Activated CD4-positive, alpha-beta T cell treated with anti-CD3 and anti-CD28 coated beads, Interleukin-2, amount 10 ng/mL, durations not matched to agents 7 days and 5 days (primary cell): ENCODE results near the gene PTPN7. TPM values are rescaled to one million over a fixed set of nuclear protein-coding genes. Genes with fewer than 3 reads are reported as not detected.
"Not testable (repeated sequence)": the region's sequence is repeated elsewhere in the genome, so short reads cannot be mapped to it uniquely, and the experiment has no call there.

Source experiments
- CTCF ChIA-PET: fragments of 350-600 bp; sonication (Branson Sonifier 250); formaldehyde crosslinking; loops from one replicate; lab custom pipeline; 2021; ENCODE audit warnings: antibody characterized with exemption; lab: Charles Lee
- POLR2A ChIA-PET: fragments of 350-600 bp; sonication (Branson Sonifier 250); formaldehyde crosslinking; loops from one replicate; lab custom pipeline; 2021; ENCODE audit warnings: antibody characterized with exemption; lab: Charles Lee
- DNase-seq: peaks from one replicate; pipeline ENCODE4 v3.0.0-alpha.2; 2020
- H3K27ac Mint-ChIP-seq: one replicate; pipeline ENCODE4 v1.8.0; 2021; ENCODE audit warnings: mild to moderate bottlenecking, moderate library complexity, mixed read lengths
- H3K27me3 Mint-ChIP-seq: one replicate; pipeline ENCODE4 v1.8.0; 2021; ENCODE audit warnings: mixed read lengths
- H3K36me3 Mint-ChIP-seq: one replicate; pipeline ENCODE4 v1.8.0; 2021; ENCODE audit warnings: low read depth, mixed read lengths
- H3K4me1 Mint-ChIP-seq: one replicate; pipeline ENCODE4 v1.8.0; 2021; ENCODE audit warnings: mixed read lengths
- H3K4me3 Mint-ChIP-seq: one replicate; pipeline ENCODE4 v1.8.0; 2021; ENCODE audit warnings: mild to moderate bottlenecking, moderate library complexity, mixed read lengths
- H3K9me3 Mint-ChIP-seq: one replicate; pipeline ENCODE4 v1.8.0; 2021; ENCODE audit warnings: mixed read lengths
- total RNA-seq, 2 experiments: library from RNA; stranded (reverse); gene quantifications; one replicate each; pipeline ENCODE4 v1.2.3, GENCODE V29; 2021

Gene PTPN7
- total RNA-seq, 2 experiments from 2014 or later, result 183 to 188 TPM

DNA sequence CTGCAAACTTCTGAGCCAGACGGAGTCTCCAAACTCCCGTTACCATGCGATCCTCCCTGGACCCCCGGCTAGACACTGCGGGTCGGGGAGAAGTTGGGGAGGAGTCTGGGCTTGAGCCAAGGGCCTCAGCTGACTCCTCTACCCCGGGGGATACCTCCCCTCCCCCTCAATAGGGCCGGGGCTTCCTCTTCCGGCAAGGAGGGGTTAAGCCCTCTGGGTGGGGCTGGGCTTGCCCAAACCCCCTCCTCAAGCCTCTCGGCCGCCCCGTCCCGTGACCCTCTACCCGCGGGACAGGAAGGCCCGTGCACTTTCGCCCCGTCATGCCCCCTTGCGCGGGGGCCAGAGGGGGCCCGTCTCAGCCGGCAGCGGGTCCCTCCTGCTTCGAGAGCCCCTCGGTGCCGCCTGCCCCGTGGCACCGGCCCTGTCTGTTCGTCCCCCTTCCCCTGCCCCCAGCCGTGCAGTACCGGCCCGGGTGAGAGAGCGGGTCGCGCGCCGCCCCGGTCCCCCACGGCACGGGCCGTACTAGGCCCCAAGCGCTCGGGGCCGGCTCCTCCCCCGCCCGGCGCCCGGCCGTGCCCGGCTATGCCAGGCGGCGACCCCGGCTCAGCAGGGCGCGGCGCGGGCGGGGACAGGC lies 16.5 kb downstream of the PTPN7 start:
- peak overlapping the region; percentile 83 for H3K27ac Mint-ChIP-seq
- peaks cover 38% of the 10 kb centered on the region for H3K4me1 Mint-ChIP-seq
- peak overlapping the region; percentile 93 for H3K4me3 Mint-ChIP-seq
- H3K27me3 Mint-ChIP-seq, result no peaks in the 10 kb centered on the region
- CTCF ChIA-PET, result interaction anchor here (0.9 to 6.5 kb wide), 3 partner anchors 16 to 783 kb away, joined by 3 to 35 read pairs (median 3); partner anchors contain the start of genes KLHL12 and PTPN7
- H3K36me3 Mint-ChIP-seq, result peaks cover 22% of the 10 kb centered on the region
- DNase-seq, result peak; percentile 41
- no peaks in the 10 kb centered on the region for H3K9me3 Mint-ChIP-seq
- POLR2A ChIA-PET, result interaction anchor here (1.1 kb wide), 1 partner anchor 16 kb away, joined by 3 read pairs; the partner anchor contains the start of gene PTPN7

DNA sequence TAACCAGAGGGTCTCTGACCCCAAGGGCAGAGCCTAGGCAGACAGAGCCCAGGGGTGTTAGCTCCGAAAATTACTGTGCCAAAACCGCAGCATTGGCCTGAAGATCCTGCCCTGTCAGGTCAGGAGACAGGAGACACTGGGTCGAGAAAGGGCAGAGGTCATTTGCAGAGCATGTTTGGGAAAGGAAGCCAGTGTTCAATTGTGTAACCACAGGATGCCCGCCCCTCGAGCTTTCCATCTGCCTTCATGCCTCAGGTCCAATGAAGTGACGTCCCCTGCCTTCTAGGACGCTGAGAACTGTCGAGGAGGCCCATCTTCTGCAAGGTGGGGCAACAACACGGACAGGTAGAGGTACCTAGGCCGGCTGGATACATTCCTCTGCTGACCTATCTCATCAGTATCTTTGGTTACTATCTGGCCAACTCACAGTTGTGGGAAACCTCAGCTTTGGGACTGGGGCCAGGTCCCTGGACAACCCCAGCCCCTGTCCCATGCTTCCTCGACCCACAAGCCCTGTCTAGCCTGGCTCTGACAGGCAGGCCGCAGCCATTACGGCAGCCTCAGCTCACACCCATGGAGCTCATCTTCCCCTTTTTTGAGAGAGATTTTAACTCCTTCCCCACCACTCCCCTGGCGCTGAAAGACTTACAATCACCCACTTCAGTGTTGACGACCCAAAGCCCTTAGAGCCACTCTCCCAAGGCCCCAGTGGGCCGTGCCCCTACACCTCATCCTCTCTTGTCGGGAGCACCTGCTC lies 17.2 kb downstream of the PTPN7 start:
- CTCF ChIA-PET, result interaction anchor here (1.2 to 6.5 kb wide), 3 partner anchors 17 to 143 kb away, joined by 3 to 35 read pairs (median 3); partner anchors contain the start of gene PTPN7
- no peaks in the 10 kb centered on the region for H3K27me3 Mint-ChIP-seq
- POLR2A ChIA-PET, result interaction anchor here (1.1 kb wide), 1 partner anchor 17 kb away, joined by 3 read pairs; the partner anchor contains the start of gene PTPN7
- H3K27ac Mint-ChIP-seq, result peak overlapping the region; percentile 83
- peaks cover 21% of the 10 kb centered on the region for H3K36me3 Mint-ChIP-seq
- no peak for DNase-seq
- peaks cover 38% of the 10 kb centered on the region for H3K4me1 Mint-ChIP-seq
- H3K9me3 Mint-ChIP-seq, result no peaks in the 10 kb centered on the region
- H3K4me3 Mint-ChIP-seq, result peak overlapping the region; percentile 93

DNA sequence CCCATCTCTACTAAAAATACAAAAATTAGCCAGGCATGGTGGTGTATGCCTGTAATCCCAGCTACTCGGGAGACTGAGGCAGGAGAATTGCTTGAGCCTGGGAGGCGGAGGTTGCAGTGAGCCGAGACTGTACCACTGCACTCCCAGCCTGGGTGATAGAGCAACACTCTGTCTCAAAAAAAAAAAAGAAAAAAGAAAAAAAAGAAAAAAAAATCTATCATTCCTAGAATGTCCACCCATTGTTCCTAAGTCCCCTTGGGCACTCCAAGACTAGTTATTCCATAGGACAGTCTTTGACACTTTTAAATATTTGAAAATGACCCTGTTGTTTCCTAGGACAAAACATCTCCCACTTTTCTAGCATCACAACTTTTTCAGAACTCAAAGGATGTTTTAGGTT lies 18.9 kb downstream of the PTPN7 start:
- H3K4me3 Mint-ChIP-seq, H3K27me3 Mint-ChIP-seq, H3K9me3 Mint-ChIP-seq, DNase-seq, H3K27ac Mint-ChIP-seq, POLR2A ChIA-PET: not testable (repeated sequence)
- peaks cover 36% of the 10 kb centered on the region for H3K4me1 Mint-ChIP-seq
- CTCF ChIA-PET, result interaction anchor here (0.6 kb wide), 1 partner anchor 22 kb away, joined by 3 read pairs; no protein-coding TSS in a partner anchor
- H3K36me3 Mint-ChIP-seq, result peaks cover 22% of the 10 kb centered on the region

DNA sequence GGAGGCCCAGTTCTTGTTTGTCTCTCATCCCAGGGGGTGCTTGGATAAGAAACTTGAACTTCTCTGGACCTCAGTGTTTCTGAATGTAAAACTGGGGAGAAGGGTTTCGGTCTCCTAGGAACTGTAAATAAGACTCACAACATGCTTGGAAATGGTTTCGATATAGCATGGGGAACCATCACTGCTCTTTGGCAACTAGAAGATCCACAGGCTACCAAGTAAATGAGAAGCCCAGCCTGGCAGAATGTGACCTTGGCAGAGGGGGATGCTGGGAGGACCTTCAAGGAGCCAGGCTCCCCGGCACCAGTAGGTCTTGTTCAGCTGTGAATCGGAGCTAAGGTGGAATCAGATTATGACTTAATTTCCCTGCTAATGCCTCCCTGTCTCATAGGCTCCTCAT lies 19.6 kb downstream of the PTPN7 start:
- Mint-ChIP-seq H3K27ac (no peak overlapping the region), H3K9me3 (no peaks in the 10 kb centered on the region), H3K4me3 (no peak overlapping the region), H3K36me3 (peaks cover 23% of the 10 kb centered on the region), H3K4me1 (peaks cover 32% of the 10 kb centered on the region), H3K27me3 (no peaks in the 10 kb centered on the region)
- DNase-seq, result no peak
- POLR2A ChIA-PET, result no interaction called here
- CTCF ChIA-PET, result no interaction called here

DNA sequence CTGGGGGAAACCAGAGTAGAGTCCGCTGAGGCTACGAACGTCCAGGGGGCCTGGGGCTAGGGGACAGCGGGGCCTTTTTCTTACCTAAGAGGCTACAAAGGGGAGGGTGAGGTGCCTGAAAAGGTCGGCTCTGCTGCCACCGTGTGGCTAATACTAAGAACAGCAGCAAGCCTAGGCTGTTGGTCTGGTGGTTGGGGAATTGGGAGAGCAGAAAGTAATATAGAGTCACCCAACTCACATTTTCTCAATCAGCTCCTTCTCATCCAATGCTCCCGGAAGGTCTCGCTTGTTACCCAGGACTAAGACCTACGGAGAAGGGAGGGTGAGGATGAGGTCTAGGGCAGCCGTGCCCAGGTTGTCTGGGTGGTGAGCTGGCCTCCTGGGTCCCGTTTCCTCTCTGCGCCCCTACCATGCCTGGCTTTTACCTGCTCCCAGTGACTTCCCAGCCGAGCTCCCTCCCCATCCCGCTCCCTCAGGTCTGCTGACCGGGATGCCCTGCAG lies 25.1 kb downstream of the PTPN7 start:
- ChIA-PET POLR2A (no interaction called here), CTCF (interaction anchor here (0.7 to 1.8 kb wide), 6 partner anchors 9 to 136 kb away, joined by 3 to 10 read pairs (median 3); partner anchors contain the start of gene PTPN7)
- Mint-ChIP-seq H3K36me3 (peaks cover 17% of the 10 kb centered on the region), H3K27me3 (no peaks in the 10 kb centered on the region), H3K27ac (no peak overlapping the region), H3K4me3 (no peak overlapping the region), H3K4me1 (no peaks in the 10 kb centered on the region), H3K9me3 (no peaks in the 10 kb centered on the region)
- peak; percentile 62 for DNase-seq

DNA sequence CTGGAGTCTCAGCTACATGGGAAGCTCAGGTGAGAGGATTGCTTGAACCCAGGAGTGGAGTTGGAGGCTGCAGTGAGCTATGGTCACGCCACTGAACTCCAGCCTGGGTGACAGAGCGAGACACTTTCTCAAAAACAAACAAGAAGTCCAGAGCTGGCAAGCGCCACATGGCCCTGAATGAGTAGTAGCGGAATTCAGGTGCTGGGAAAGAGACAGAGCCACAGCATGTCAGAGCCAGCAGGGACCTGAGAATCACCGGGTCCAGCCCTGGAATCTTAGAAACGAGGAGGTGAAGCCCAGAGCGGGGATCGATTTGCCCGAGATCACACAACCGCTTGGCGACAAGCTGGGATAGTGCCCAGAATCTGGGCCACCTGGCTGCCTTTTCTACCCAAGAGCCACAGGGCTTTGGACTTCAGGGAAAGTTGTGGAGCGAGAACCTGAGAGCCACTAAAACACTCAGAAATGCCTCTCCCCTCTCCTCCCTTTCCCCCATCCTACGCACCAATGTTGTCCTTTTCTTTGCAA lies 25.7 kb downstream of the PTPN7 start:
- H3K27me3 Mint-ChIP-seq, result no peaks in the 10 kb centered on the region
- no peak overlapping the region for H3K27ac Mint-ChIP-seq
- peaks cover 17% of the 10 kb centered on the region for H3K36me3 Mint-ChIP-seq
- H3K4me3 Mint-ChIP-seq, result no peak overlapping the region
- H3K9me3 Mint-ChIP-seq, result no peaks in the 10 kb centered on the region
- H3K4me1 Mint-ChIP-seq, result no peaks in the 10 kb centered on the region
- DNase-seq, result no peak
- ChIA-PET CTCF (interaction anchor here (0.7 to 1.8 kb wide), 6 partner anchors 9 to 136 kb away, joined by 3 to 10 read pairs (median 3); partner anchors contain the start of gene PTPN7), POLR2A (no interaction called here)

DNA sequence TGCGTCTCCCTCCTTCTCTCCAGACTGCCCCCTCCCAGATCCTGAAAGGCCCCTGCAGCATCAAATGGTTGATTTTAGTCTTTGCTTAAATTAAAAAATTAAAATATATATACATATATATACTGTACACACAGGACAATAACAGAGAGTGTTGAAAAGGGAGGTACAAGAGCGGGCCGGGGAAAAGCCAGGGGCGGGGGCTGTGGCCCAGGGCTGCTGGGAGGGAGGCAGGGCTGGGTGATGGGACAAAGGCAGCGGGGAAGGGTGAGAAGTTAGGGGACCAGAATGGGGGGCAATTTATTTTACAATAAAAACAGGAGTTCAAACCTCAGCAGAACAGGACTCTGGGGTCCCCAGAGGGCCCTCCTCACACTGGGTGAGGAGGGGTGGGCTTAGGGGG lies 26.4 kb downstream of the PTPN7 start:
- no peaks in the 10 kb centered on the region for H3K4me1 Mint-ChIP-seq
- no peak for DNase-seq
- no peak overlapping the region for H3K4me3 Mint-ChIP-seq
- no peaks in the 10 kb centered on the region for H3K9me3 Mint-ChIP-seq
- H3K36me3 Mint-ChIP-seq, result peaks cover 15% of the 10 kb centered on the region
- CTCF ChIA-PET, result interaction anchor here (0.7 kb wide), 2 partner anchors 134 to 149 kb away, joined by 3 read pairs; no protein-coding TSS in a partner anchor
- no peaks in the 10 kb centered on the region for H3K27me3 Mint-ChIP-seq
- no peak overlapping the region for H3K27ac Mint-ChIP-seq
- POLR2A ChIA-PET, result no interaction called here

DNA sequence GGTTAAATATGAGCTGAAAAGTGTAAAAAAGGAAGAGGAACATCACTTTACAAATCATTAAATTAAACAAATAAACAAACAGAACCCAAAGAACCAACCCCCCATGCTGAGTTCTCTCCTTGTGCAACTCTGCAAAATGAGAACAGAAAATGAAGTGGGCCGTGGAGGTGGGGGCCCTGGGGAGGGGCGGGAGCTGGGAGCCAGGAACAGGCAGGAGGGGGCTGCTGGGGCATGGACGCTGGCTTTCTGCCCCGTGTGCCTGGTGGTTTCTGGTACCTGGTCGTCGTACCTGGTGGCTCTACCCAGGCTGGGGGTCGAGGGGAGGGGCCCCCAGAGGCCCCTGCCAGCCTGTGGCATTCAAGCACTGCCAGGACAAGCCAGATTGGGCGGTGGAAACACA lies 26.9 kb downstream of the PTPN7 start:
- POLR2A ChIA-PET, result no interaction called here
- DNase-seq, result no peak
- H3K27ac Mint-ChIP-seq, result no peak overlapping the region
- CTCF ChIA-PET, result interaction anchor here (1.3 kb wide), 1 partner anchor 10 kb away, joined by 4 read pairs; no protein-coding TSS in a partner anchor
- H3K27me3 Mint-ChIP-seq, result no peaks in the 10 kb centered on the region
- H3K9me3 Mint-ChIP-seq, result no peaks in the 10 kb centered on the region
- H3K4me1 Mint-ChIP-seq, result no peaks in the 10 kb centered on the region
- peaks cover 14% of the 10 kb centered on the region for H3K36me3 Mint-ChIP-seq
- no peak overlapping the region for H3K4me3 Mint-ChIP-seq

DNA sequence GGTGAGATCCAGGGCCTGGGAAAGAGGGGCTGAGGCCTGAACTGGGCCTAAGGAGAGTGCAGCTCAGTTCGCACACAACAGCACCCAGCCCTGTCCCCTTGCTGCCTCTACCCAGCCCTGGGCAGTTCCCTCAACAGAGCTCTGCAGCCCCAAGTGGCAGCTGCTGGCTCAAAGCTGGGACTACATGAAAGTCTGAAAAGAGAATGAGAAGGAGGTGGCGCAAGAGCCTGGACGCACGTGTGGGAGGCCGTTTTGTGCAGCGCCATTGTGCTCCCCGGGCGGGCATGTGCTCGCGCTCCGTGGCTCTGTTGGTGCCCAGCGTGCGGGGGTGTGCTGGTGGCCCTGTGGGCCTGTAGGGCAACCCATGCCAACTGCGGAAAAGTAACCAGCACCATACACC lies 27.4 kb downstream of the PTPN7 start:
- Mint-ChIP-seq H3K9me3 (no peaks in the 10 kb centered on the region), H3K4me1 (no peaks in the 10 kb centered on the region), H3K36me3 (peaks cover 11% of the 10 kb centered on the region), H3K27ac (no peak overlapping the region), H3K4me3 (no peak overlapping the region), H3K27me3 (no peaks in the 10 kb centered on the region)
- no peak for DNase-seq
- CTCF ChIA-PET, result interaction anchor here (1.3 kb wide), 1 partner anchor 9 kb away, joined by 4 read pairs; no protein-coding TSS in a partner anchor
- POLR2A ChIA-PET, result interaction anchor here (0.7 kb wide), 1 partner anchor 127 kb away, joined by 3 read pairs; no protein-coding TSS in a partner anchor

DNA sequence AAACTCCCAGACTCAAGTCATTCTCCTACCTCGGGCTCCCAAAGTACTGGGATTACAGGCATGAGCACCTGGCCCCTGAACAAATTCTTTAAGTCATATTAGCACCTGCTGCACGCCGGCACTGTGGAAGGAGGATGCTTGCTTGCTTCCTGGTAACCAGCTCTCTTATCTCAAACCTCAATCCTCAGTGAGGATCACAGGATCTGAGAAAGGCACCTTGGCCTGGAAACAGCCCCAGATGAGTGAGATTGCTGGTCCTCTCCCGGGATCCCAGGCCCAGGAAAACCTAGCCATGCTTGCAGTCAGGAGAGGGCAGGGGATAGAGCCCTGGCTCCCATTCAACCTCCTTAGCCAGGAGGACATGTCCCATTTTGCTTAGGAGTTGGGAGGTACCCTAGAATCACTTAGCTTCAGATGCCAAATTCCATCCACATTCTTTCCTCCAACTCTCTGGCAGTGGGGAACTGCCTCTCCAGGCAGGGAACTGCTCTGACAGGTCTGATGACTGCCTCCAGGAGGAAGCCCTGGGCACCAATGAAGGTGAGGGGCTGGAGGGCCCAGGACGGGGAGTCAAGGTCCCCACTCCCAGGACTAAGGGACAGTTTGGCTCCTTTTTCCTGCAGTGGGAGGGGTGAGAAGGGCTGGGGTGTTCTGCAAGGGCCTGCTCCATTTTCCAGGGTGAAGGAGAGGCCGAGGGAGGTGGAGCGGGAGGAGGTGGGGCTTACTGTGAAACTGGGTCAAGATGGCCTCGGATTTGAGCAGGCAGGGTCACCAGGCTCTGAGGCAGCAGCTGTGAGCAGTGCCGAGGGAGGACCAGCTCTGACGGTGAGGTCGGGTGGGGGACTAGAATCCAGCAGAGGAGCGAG lies 28.2 kb downstream of the PTPN7 start:
- ChIA-PET POLR2A (interaction anchor here (0.7 kb wide), 1 partner anchor 126 kb away, joined by 3 read pairs; no protein-coding TSS in a partner anchor), CTCF (interaction anchor here (0.6 to 1.3 kb wide), 2 partner anchors 8 to 58 kb away, joined by 3 to 4 read pairs; no protein-coding TSS in a partner anchor)
- Mint-ChIP-seq H3K27me3 (peaks cover 1% of the 10 kb centered on the region), H3K36me3 (peaks cover 5% of the 10 kb centered on the region), H3K27ac (no peak overlapping the region), H3K4me3 (no peak overlapping the region), H3K9me3 (no peaks in the 10 kb centered on the region), H3K4me1 (no peaks in the 10 kb centered on the region)
- DNase-seq, result no peak

DNA sequence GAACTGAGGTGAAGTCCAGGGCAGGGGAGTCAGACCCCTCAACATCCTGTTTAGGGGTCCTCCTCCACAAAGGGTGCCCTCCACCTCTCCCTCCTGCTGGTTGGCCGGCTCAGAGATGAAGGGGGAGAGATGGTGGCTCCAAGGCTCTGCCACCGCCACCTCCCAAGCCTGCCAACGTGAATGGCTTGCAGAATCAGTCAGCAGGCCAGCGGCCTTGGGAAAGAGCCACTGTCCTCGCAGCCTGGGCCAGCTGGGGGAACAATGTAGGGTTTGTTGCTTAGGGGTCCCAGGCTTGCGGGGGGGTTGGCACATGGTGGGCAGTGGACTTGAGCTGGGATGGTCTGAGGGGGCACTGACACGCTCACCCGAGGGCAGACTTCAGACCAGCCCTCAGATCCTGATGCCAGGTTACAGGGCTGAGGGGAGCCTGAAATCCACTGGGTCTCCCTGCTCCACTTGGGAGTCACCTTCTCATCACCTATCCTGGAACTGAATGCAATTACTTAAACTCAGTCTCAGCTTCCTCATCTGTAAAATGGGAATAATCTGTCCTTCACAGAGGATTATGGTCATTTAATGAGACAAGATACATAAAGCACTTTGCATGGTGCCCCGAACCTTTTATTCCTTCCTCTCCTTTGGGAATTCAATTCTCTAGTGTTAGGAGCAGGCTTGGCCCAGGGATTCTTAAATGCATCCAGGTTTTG lies 29.4 kb downstream of the PTPN7 start:
- Mint-ChIP-seq H3K27ac (no peak overlapping the region), H3K27me3 (peaks cover 2% of the 10 kb centered on the region), H3K36me3 (peaks cover 5% of the 10 kb centered on the region), H3K9me3 (no peaks in the 10 kb centered on the region), H3K4me1 (no peaks in the 10 kb centered on the region), H3K4me3 (no peak overlapping the region)
- ChIA-PET CTCF (interaction anchor here (1.1 kb wide), 2 partner anchors 15 to 235 kb away, joined by 3 to 5 read pairs; no protein-coding TSS in a partner anchor), POLR2A (no interaction called here)
- DNase-seq, result no peak
